ENCODE results near the gene MTA2.
"Not testable (repeated sequence)": the region's sequence is repeated elsewhere in the genome, so short reads cannot be mapped to it uniquely, and the experiment has no call there.

The MTA2 gene

DNA sequence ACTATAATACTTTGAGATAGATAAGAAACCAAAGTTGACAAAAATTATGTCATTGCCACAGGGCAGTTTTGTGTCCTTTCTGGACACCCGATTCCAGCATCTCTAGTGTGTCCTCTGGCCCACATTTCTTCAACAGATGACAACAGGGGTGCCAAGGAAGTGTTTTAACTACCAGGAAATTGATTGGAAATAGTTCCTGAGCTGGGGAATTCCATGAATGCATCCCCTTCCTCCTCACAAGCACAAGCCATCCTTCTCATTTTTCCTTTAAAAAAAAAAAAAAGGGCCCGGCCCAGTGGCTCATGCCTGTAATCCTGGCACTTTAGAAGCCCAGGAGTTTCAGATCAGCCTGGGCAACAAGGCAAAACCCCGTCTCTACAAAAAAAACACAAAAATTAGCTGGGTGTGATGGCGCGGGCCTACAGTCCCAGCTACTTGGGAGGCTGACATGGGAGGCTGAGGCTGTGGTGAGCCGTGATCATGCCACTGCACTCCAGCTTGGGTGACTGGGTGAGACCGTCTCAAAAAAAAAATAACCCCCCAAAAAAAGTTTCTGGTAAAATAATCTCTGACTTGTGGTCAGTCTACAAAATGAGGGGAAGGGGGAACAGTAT, 20.9 kb upstream of the MTA2 start:
- H3K27ac ChIP-seq (ENCODE audit: insufficient read depth in 1 of 2, low read depth in 1 of 2, low read length in 2 of 2, poor library complexity in 1 of 2, severe bottlenecking in 2 of 2): peak overlapping the region; percentile 72 to 83
- CTCF ChIA-PET: interaction anchor here (0.6 to 4.6 kb wide), 6 partner anchors 12 to 133 kb away, joined by 3 to 18 read pairs (median 4); partner anchors contain the start of genes LBHD1 and UQCC3

DNA sequence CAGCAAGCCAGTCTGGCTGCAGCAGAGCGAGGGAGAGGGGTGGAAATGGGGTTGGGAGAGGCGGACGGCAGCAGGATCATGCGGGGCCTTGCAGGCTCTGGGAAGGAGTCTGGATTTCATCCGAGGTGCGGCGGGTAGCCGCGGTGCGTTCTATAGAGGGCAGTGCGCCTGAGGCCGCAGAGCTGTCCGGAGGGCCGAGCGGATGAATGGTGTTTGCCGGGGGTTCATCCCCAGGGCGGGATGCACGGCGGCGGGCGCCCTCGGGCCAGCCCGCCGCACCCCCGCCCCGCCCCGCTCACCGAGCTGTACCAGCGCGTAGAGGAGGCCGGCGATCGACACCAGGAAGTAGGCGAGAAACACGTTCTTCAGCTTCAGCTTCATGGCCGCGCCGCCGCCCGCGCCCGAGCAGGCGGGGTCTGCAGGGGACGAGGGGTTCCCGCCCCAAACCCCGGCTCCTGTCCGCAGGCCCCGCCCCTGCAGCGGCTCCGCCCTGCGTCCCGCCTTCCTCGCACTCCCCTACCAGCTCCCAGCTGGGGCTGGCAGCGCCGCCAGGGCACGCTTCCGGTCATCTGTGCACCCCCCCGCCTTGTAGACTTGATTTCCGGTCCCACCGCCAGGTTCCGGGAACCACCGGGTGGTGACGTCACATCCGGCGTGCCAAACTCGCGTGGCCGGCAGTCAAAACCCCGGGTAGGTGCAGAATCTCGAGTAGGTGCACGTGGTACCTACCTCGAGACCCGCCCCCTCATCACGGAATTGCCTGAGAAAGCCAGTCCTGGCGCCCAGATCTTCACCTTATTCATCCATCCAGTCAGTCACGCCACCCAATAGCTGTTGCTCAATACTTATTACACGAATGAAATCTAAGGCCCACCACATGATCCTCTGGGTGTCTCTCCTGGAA, 20.2 kb upstream of the MTA2 start, which contains the start of gene B3GAT3:
Gene B3GAT3, minus strand, starts transcription at position 420 of the 904 bp plus-strand sequence. Its CDS starts 39 bp downstream, at position 381.
- WGBS (ENCODE audit: insufficient coverage): under 1% methylated on average over 56 of the region's 77 CpGs

More for the DNA sequence above, 20.9 kb upstream of the MTA2 start:
- DNase-seq: peak in 1 of 3 donors; percentile 28
- Histone ChIP-seq H3K9me3 (ENCODE audit: control extremely low read depth in 1 of 5, control insufficient read depth in 4 of 5, insufficient read depth in 2 of 5, low read depth in 1 of 5, low read length in 4 of 5) (no peaks in the 10 kb centered on the region), H3K36me3 (ENCODE audit: control insufficient read depth in 4 of 4, insufficient read depth in 4 of 4, low read length in 3 of 4) (peaks cover 9 to 30% (median 25%) of the 10 kb centered on the region in 4 experiments), H3K4me3 (ENCODE audit: control insufficient read depth in 1 of 7, extremely low read depth in 1 of 7, insufficient read depth in 4 of 7, low read depth in 2 of 7, low read length in 6 of 7) (peak overlapping the region in 2 of 7 experiments; percentile 74 to 85), H3K27me3 (replicated peaks in 2 of 5; ENCODE audit: control insufficient read depth in 4 of 5, insufficient read depth in 5 of 5, low read length in 4 of 5) (no peaks in the 10 kb centered on the region), H3K4me1 (ENCODE audit: control extremely low read depth in 1 of 4, control insufficient read depth in 4 of 4, insufficient read depth in 4 of 4, low read length in 3 of 4) (peaks cover 8 to 35% (median 30%) of the 10 kb centered on the region in 4 experiments)
- POLR2A ChIA-PET: interaction anchor here (1.5 to 2.4 kb wide), 3 partner anchors 18 to 43 kb away, joined by 5 to 17 read pairs (median 5); partner anchors contain the start of genes C11orf98 and CSKMT
- WGBS (ENCODE audit: insufficient coverage): 96% methylated on average over 4 of the region's 7 CpGs

DNA sequence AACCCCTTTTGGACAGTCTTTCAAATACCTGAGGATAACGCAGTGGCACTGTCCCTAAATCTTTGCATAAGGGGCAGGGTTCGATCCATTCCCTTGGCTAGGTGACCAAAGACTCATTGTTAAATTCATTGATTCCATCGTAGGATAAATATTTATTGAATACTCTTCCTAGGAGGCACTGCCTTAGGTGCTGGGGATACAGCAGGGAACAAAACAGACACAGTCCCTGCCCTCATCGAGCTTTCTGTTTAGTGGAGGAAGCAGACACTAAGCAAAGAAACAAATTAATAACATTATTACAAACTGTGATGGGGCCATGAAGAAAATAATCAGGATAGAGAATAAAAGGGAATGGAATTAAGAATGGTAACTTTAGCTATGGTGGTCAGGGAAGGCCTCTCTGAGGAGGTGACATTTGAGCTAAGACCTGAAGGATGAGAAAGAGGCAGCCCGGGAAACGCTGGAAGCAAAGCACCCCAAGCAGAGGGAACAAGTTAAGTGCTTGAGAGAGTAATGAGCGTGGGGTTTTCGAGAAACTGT, 19.4 kb upstream of the MTA2 start:
- POLR2A ChIA-PET: interaction anchor here (0.5 to 2.4 kb wide), 7 partner anchors 9 to 362 kb away, joined by 3 to 17 read pairs (median 4); partner anchors contain the start of genes C11orf98, CSKMT, GANAB and TUT1
- Histone ChIP-seq H3K9me3 (ENCODE audit: control extremely low read depth in 1 of 5, control insufficient read depth in 4 of 5, insufficient read depth in 2 of 5, low read depth in 1 of 5, low read length in 4 of 5) (no peaks in the 10 kb centered on the region), H3K4me3 (ENCODE audit: control insufficient read depth in 1 of 7, extremely low read depth in 1 of 7, insufficient read depth in 4 of 7, low read depth in 2 of 7, low read length in 6 of 7) (peak overlapping the region; percentile 50 to 96 (median 78)), H3K36me3 (ENCODE audit: control insufficient read depth in 4 of 4, insufficient read depth in 4 of 4, low read length in 3 of 4) (peaks cover 5 to 30% (median 25%) of the 10 kb centered on the region in 4 experiments), H3K27ac (ENCODE audit: insufficient read depth in 1 of 2, low read depth in 1 of 2, low read length in 2 of 2, poor library complexity in 1 of 2, severe bottlenecking in 2 of 2) (peak overlapping the region; percentile 72 to 83), H3K27me3 (replicated peaks in 2 of 5; ENCODE audit: control insufficient read depth in 4 of 5, insufficient read depth in 5 of 5, low read length in 4 of 5) (no peaks in the 10 kb centered on the region), H3K4me1 (ENCODE audit: control extremely low read depth in 1 of 4, control insufficient read depth in 4 of 4, insufficient read depth in 4 of 4, low read length in 3 of 4) (peaks cover 8 to 35% (median 29%) of the 10 kb centered on the region in 4 experiments)
- DNase-seq: no peak
- CTCF ChIA-PET: interaction anchor here (1.0 to 4.6 kb wide), 5 partner anchors 10 to 51 kb away, joined by 3 to 18 read pairs (median 3); partner anchors contain the start of genes LBHD1 and UQCC3
- 33% methylated on average over 6 of the region's 8 CpGs for WGBS (ENCODE audit: insufficient coverage)

More for the DNA sequence above, 20.2 kb upstream of the MTA2 start, which contains the start of gene B3GAT3:
- H3K27ac ChIP-seq (ENCODE audit: insufficient read depth in 1 of 2, low read depth in 1 of 2, low read length in 2 of 2, poor library complexity in 1 of 2, severe bottlenecking in 2 of 2): peak within 1 kb of the TSS; percentile 72 to 83
- no peaks in the 10 kb centered on the region for H3K9me3 ChIP-seq (ENCODE audit: control extremely low read depth in 1 of 5, control insufficient read depth in 4 of 5, insufficient read depth in 2 of 5, low read depth in 1 of 5, low read length in 4 of 5)
- H3K36me3 ChIP-seq (ENCODE audit: control insufficient read depth in 4 of 4, insufficient read depth in 4 of 4, low read length in 3 of 4): peaks cover 8 to 30% (median 25%) of the 10 kb centered on the region in 4 experiments
- DNase-seq: peak; percentile 94 to 97 (median 97)
- CTCF ChIA-PET: interaction anchor here (0.7 to 4.6 kb wide), 8 partner anchors 11 to 50 kb away, joined by 3 to 18 read pairs (median 4); partner anchors contain the start of genes LBHD1 and UQCC3
- H3K4me3 ChIP-seq (ENCODE audit: control insufficient read depth in 1 of 7, extremely low read depth in 1 of 7, insufficient read depth in 4 of 7, low read depth in 2 of 7, low read length in 6 of 7): peak within 1 kb of the TSS; percentile 50 to 96 (median 78)
- peaks cover 8 to 35% (median 30%) of the 10 kb centered on the region in 4 experiments for H3K4me1 ChIP-seq (ENCODE audit: control extremely low read depth in 1 of 4, control insufficient read depth in 4 of 4, insufficient read depth in 4 of 4, low read length in 3 of 4)
- POLR2A ChIA-PET: interaction anchor here (0.5 to 2.4 kb wide), 7 partner anchors 10 to 362 kb away, joined by 3 to 17 read pairs (median 4); partner anchors contain the start of genes C11orf98, CSKMT, GANAB and TUT1
- no peaks in the 10 kb centered on the region for H3K27me3 ChIP-seq (replicated peaks in 2 of 5; ENCODE audit: control insufficient read depth in 4 of 5, insufficient read depth in 5 of 5, low read length in 4 of 5)

DNA sequence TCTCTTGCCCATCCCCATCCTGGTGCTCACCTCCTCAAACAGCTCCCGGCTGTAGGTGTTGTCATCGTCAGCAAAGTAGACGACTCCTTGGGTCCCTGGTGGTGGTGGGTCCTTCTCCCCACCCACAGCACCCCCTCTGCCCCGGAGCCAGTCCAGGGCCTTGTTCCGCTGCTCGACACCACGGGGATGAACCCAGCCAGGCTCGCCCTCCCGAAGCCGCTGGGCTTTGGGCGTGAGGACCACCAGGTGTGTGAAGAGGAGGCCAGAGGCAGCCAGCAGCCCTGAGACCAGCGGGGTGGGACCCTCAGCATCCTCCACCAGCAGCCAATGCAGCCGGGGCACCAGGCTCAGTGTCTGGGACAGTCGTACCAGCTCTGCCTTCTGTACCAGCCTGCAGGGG, 15.3 kb upstream of the MTA2 start:
- H3K27ac ChIP-seq (ENCODE audit: insufficient read depth in 1 of 2, low read depth in 1 of 2, low read length in 2 of 2, poor library complexity in 1 of 2, severe bottlenecking in 2 of 2); H3K4me3 ChIP-seq (ENCODE audit: control insufficient read depth in 1 of 7, extremely low read depth in 1 of 7, insufficient read depth in 4 of 7, low read depth in 2 of 7, low read length in 6 of 7); CTCF ChIA-PET; H3K9me3 ChIP-seq (ENCODE audit: control extremely low read depth in 1 of 5, control insufficient read depth in 4 of 5, insufficient read depth in 2 of 5, low read depth in 1 of 5, low read length in 4 of 5); H3K27me3 ChIP-seq (replicated peaks in 2 of 5; ENCODE audit: control insufficient read depth in 4 of 5, insufficient read depth in 5 of 5, low read length in 4 of 5); DNase-seq; POLR2A ChIA-PET: not testable (repeated sequence)
- H3K36me3 ChIP-seq (ENCODE audit: control insufficient read depth in 4 of 4, insufficient read depth in 4 of 4, low read length in 3 of 4): peaks cover 0 to 29% (median 23%) of the 10 kb centered on the region in 4 experiments
- WGBS (ENCODE audit: insufficient coverage): 100% methylated on average over 5 of the region's 14 CpGs
- peaks cover 8 to 30% (median 24%) of the 10 kb centered on the region in 4 experiments for H3K4me1 ChIP-seq (ENCODE audit: control extremely low read depth in 1 of 4, control insufficient read depth in 4 of 4, insufficient read depth in 4 of 4, low read length in 3 of 4)

DNA sequence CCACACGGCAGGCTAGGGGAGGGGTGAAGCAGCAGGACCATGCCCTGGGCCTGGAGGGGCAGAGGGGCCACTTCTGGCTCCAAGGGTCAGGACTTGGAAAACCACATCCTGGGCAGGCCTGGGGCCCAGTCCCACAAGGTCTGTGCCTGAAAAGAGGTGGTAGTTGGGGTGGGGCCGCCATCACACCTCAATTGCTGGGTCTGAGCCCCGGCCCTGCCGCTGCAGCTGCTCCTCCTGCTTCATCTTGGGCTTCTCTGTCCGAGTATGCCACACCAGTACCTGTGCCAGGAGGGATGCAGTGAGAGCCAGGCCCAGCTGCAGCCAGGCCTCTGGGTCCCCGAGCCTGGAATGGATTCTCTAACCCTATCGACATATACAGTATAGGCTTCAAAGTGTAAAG, 13.9 kb upstream of the MTA2 start:
- H3K27ac ChIP-seq (ENCODE audit: insufficient read depth in 1 of 2, low read depth in 1 of 2, low read length in 2 of 2, poor library complexity in 1 of 2, severe bottlenecking in 2 of 2): no peak overlapping the region
- ChIA-PET CTCF (interaction anchor here (2.2 kb wide), 1 partner anchor 24 kb away, joined by 4 read pairs; the partner anchor contains the start of gene TUT1), POLR2A (no interaction called here)
- no peaks in the 10 kb centered on the region for H3K27me3 ChIP-seq (replicated peaks in 2 of 5; ENCODE audit: control insufficient read depth in 4 of 5, insufficient read depth in 5 of 5, low read length in 4 of 5)
- H3K36me3 ChIP-seq (ENCODE audit: control insufficient read depth in 4 of 4, insufficient read depth in 4 of 4, low read length in 3 of 4): peaks cover 0 to 32% (median 23%) of the 10 kb centered on the region in 4 experiments
- 100% methylated on average over 3 of the region's 7 CpGs for WGBS (ENCODE audit: insufficient coverage)
- peaks cover under 1 to 32% (median 27%) of the 10 kb centered on the region in 4 experiments for H3K4me1 ChIP-seq (ENCODE audit: control extremely low read depth in 1 of 4, control insufficient read depth in 4 of 4, insufficient read depth in 4 of 4, low read length in 3 of 4)
- H3K4me3 ChIP-seq (ENCODE audit: control insufficient read depth in 1 of 7, extremely low read depth in 1 of 7, insufficient read depth in 4 of 7, low read depth in 2 of 7, low read length in 6 of 7): no peak overlapping the region
- no peak for DNase-seq
- H3K9me3 ChIP-seq (ENCODE audit: control extremely low read depth in 1 of 5, control insufficient read depth in 4 of 5, insufficient read depth in 2 of 5, low read depth in 1 of 5, low read length in 4 of 5): no peaks in the 10 kb centered on the region

GRCh38 chr11:62614275-62614674, 12.6 kb upstream of the MTA2 start:
- CTCF ChIA-PET: interaction anchor here (1.5 to 2.2 kb wide), 3 partner anchors 10 to 27 kb away, joined by 3 to 5 read pairs (median 4); partner anchors contain the start of gene TUT1
- no peaks in the 10 kb centered on the region for H3K9me3 ChIP-seq (ENCODE audit: control extremely low read depth in 1 of 5, control insufficient read depth in 4 of 5, insufficient read depth in 2 of 5, low read depth in 1 of 5, low read length in 4 of 5)
- peaks cover 0 to 33% (median 25%) of the 10 kb centered on the region in 4 experiments for H3K4me1 ChIP-seq (ENCODE audit: control extremely low read depth in 1 of 4, control insufficient read depth in 4 of 4, insufficient read depth in 4 of 4, low read length in 3 of 4)
- no peak overlapping the region for H3K4me3 ChIP-seq (ENCODE audit: control insufficient read depth in 1 of 7, extremely low read depth in 1 of 7, insufficient read depth in 4 of 7, low read depth in 2 of 7, low read length in 6 of 7)
- H3K36me3 ChIP-seq (ENCODE audit: control insufficient read depth in 4 of 4, insufficient read depth in 4 of 4, low read length in 3 of 4): peaks cover 0 to 44% (median 27%) of the 10 kb centered on the region in 4 experiments
- no peak for DNase-seq
- 89% methylated on average over 5 of the region's 8 CpGs for WGBS (ENCODE audit: insufficient coverage)
- POLR2A ChIA-PET: interaction anchor here (3.4 kb wide), 1 partner anchor 12 kb away, joined by 10 read pairs; the partner anchor contains the start of gene MTA2
- no peaks in the 10 kb centered on the region for H3K27me3 ChIP-seq (replicated peaks in 2 of 5; ENCODE audit: control insufficient read depth in 4 of 5, insufficient read depth in 5 of 5, low read length in 4 of 5)
- H3K27ac ChIP-seq (ENCODE audit: insufficient read depth in 1 of 2, low read depth in 1 of 2, low read length in 2 of 2, poor library complexity in 1 of 2, severe bottlenecking in 2 of 2): peak overlapping the region in 1 of 2 experiments; percentile 25

Data from common myeloid progenitor, CD34-positive (primary cell).